Measurements from ENCODE around the gene HCLS1.
"Not testable (repeated sequence)": the region's sequence is repeated elsewhere in the genome, so short reads cannot be mapped to it uniquely, and the experiment has no call there.

HCLS1 gene

GRCh38 chr3:121654493-121655385, 6.0 kb downstream of the HCLS1 start:
- DNase-seq = no peak

DNA sequence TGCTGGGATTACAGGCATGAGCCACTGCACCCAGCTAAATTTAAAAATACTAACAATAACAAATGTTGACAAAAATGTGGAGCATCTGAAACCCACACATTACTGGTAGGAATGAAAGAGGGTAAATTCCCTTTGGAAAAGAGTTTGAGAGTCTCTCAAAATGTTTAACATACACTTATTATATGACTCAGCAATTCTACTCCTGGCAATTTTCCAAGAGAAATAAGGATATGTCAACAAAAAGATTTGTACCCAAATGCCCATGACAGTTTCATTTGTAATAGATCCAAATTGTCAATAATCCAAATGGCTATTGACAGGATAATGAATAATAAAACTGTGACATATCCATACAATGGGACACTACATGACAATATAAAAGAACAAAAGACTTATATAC, 9.0 kb downstream of the HCLS1 start:
- DNase-seq = no peak

DNA sequence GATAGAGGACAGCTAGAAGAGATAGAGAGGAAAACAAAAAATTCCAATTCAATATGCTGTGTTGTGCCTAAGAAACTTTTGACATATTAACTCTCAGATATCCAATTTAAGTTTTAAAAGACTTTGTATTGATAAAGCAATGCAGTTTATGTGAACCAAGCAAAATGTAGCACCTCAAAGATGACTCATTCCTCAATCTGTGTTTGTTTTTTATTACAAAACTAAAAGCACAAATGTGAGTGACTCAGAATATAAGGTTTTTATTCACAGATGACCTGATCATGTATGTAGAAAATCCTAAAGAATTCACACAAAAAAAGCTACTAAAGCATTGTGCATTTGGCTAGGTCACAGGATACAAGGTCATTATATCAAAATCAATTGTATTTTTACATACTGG, 11.1 kb downstream of the HCLS1 start:
- DNase-seq = no peak

DNA sequence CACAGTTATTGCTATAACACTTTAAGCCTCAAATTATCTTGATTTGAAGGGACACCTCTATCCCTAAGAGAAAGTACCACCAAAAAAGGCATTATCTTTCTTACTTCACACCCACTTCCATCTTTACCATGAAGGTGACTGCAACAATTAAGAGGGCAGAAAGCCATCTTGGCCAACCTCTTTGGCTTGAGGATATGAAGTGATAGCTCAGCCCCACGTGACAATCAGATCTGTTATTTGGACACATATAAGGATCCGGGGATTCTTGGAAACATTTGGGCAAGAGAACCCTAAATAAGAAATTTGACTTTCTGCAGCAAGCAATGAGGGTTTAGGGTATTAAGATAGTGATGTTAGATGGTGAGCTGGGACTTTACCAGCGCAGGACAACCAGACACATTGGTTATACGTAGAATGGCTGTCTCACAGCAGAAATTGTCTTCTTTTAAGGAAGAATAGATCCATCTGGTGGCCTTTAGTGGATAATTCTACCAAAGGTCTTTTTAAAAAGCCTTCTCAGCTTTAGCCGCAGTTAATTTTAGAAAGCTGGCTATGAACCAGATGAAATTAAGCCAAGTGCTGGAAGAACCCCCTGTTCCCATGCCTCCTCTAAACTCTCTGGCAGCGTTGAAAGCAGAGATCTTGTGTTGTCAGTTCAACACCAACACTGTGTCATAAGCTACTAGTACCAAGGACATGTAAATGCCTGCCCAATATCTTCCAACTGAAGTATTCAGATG, 12.3 kb downstream of the HCLS1 start:
- DNase-seq = no peak

DNA sequence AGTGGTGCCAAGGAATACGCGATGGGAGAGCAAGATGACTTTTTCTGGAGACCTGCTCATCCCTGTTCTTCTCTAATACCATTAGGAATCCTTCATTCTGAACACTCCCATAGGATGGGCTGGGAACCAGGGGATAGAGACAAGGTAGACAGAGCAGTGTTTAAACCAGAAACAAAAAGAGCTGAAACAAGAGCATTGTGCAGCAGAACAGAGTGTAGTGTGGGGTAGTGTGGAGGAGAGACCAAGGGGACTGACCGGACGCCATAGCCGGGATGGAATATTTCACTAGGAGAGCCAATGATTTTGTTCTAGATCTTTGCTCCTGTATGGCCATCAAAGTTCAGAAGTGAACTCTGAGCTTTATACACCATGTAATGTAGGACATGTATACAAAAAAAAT, 15.6 kb downstream of the HCLS1 start:
- no peak for DNase-seq

GRCh38 chr3:121642601-121643314, 17.9 kb downstream of the HCLS1 start:
- DNase-seq = no peak

DNA sequence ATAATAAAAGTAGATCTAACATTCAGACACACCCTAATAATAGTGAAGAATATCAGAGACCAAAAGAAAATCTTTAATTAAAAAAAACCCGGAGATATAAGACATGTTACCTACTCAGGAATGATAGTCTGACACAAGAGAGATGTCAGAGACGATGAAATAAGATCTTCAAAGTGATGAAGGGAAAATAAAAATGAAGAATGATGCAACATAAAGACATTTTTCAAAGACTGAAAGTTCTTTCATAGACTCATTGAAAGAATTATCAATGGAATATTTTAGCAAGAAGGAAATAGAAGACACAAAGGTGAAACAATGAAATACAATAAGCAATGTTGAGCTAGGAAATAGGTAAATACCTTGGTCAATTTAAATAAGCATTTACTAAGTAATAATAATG, 19.6 kb downstream of the HCLS1 start:
- DNase-seq = no peak

- DNase-seq = no peak
Measured at GRCh38 chr3:121637922-121638321, 22.8 kb downstream of the HCLS1 start.

DNA sequence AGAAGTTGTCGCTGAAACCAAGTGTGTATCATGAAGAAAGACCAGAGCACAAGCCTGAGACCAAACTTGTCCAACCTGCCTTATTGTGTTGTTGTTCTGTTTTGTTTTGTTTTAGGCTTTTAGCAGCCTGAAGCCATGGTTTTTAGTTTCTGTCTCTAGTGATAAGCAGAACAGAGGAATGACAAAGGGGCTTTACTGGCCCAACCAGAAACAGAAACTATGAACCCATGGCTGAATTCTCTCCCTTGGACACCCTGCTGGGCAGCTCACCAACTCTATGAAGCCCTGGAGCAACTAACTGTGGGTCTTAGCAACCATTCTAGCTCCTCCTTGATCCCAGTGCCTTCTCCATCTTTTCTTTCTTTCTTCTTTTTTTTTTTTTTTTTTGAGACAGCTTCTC, 30.3 kb downstream of the HCLS1 start:
- DNase-seq = no peak

GRCh38 chr3:121629601-121630000, 31.1 kb downstream of the HCLS1 start:
- no peak for DNase-seq

DNA sequence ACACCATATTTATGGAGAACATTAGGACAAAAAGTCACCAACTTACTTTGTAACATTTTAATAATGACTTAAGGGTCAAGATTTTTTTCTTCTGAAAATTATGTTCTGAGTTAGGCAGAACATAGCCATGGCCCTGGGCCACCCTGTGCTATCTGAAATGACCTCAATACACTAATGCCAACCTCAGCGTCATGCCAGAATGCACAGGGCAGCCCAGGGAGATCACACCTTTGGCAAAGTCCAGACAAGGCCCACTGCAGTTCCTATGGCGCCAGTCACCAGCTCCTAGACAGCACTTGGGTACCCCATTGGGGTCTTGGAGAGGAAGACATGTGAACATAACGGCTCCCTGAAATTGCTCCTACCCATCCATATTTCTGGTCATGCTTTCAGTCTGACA, 33.1 kb downstream of the HCLS1 start:
- DNase-seq = no peak

GRCh38 chr3:121627211-121627610, 33.5 kb downstream of the HCLS1 start:
- no peak for DNase-seq

- no peak for DNase-seq
Measured at GRCh38 chr3:121626495-121626894, 34.2 kb downstream of the HCLS1 start.

DNA sequence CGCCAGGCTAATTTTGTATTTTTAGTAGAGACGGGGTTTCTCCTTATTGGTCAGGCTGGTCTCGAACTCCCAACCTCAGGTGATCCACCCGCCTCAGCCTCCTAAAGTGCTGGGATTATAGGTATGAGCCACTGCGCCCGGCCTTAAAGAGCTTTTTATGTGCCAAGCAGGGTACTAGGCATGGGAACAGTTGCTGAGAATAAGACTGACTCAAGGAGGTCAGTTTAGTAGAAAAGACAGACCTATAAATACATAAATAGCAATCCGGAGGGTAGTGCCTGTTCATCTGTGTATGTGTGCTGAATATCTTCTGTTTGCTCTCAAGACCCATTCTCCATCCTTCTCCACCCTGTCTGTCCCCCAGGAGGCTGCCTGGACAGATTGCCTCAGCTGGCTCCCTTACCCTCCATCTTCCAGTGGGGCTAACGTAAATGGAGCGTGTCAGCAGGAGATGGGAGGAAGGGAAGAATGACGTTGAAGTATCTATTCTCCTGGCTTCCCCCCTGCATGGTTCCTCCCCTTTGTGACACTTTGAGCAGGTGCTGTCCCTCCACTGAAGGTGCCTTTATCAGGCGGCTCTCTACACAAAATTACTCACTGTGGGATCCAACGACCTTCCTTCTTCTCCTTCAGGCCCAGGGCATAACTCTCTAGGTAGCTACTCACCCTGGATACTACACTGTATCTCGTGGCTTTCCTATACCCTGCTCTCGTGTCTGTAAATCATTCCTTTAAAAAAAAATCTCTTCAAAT, 36.4 kb downstream of the HCLS1 start:
- no peak for DNase-seq

- DNase-seq = no peak
Measured at GRCh38 chr3:121621491-121621890, 39.2 kb downstream of the HCLS1 start.

- no peak for DNase-seq
Measured at GRCh38 chr3:121619691-121620090, 41.0 kb downstream of the HCLS1 start.

GRCh38 chr3:121606106-121606505, 54.6 kb downstream of the HCLS1 start:
- DNase-seq = no peak

- DNase-seq = no peak
Measured at GRCh38 chr3:121604759-121605158, 55.9 kb downstream of the HCLS1 start.

DNA sequence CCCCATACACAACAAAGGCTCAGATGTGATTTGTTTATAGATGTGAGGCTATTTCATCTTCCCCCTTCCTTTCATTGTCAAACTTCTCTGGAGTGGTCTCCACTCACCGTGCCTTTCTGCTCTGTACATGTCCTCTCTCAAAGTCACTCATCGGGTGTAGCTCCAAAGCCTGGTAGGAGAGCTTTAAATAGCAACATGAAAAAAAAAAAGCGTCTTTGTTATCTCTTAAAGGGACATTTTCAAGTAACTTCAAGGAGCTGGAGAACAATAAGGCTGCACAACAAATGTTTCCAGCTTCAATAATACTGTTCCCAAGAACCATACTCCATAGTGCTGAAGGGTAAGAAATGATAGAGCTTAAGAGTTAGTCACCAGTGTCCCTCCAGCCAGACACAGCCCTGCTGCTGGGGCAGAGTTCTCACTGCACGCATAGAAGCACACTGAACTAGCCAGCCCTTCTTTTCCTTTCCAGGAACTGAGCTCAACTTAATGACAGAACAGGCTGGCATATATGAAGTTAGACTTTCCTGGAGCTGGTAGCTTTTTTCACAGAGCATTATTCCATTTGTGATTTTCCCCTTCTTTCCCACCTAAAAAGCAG, 59.4 kb downstream of the HCLS1 start:
- no peak for DNase-seq

- DNase-seq = not testable (repeated sequence)
Measured at GRCh38 chr3:121599900-121600299, 60.8 kb downstream of the HCLS1 start.

GRCh38 chr3:121598564-121598963, 62.1 kb downstream of the HCLS1 start:
- DNase-seq = no peak

DNA sequence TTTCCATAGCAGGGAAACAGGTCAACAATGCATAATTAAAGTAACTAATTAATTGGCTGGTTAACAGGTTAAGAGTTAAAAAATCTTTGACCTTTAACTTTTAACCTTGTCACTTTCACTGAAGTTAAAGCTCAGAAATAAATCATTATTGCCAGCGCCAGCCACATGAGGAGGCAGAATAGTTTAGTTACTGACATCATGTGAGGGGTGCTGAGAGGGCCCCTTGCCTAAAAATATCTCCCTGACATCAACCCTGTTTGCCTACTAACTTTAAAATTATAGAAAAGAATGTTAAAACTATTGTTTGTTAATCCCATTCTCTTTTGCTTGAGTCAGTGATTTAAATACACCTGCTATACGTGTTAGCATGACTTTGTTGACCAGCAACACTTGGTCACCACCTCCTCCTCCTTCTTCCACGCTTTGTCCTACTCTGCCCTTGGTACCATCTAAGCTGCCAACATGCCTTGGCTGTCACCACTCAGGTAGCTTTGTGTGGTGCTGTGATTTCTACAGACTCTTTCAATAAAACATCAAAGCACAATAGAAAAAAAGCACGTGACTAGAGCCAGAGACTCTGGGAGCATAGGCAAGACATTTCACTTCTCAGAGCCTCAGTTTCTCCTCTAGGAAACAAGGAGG, 64.8 kb downstream of the HCLS1 start:
- DNase-seq = no peak
